Colonic mucosa (tissue), 4 donors: ENCODE data around the gene SLC38A3. TPM values are rescaled to one million over a fixed set of nuclear protein-coding genes. Genes with fewer than 3 reads are reported as not detected.
A peak's percentile ranks its signal among the peaks of the same experiment; 100 is the strongest.

Experiments used
- DNase-seq: peaks from one replicate; pipeline ENCODE4 v3.0.0-alpha.2; 2020
- H3K27ac ChIP-seq: fragments of 200-600 bp; one replicate; pipeline ENCODE4 v1.8.0; 2021
- H3K27me3 ChIP-seq: fragments of 200-600 bp; one replicate; pipeline ENCODE4 v1.8.0; 2021
- H3K36me3 ChIP-seq: fragments of 200-600 bp; one replicate; pipeline ENCODE4 v1.8.0; 2021
- H3K4me1 ChIP-seq: fragments of 200-600 bp; one replicate; pipeline ENCODE4 v1.8.0; 2021; ENCODE audit warnings: mild to moderate bottlenecking
- H3K4me3 ChIP-seq: fragments of 200-600 bp; one replicate; pipeline ENCODE4 v1.8.0; 2021
- H3K9ac ChIP-seq, 2 donors: one replicate each; pipeline ENCODE4 v1.7.0; 2013; ENCODE audit warnings: control low read depth in 2 of 2, low read depth in 2 of 2, low read length in 2 of 2
- H3K9me3 ChIP-seq: fragments of 200-600 bp; one replicate; pipeline ENCODE4 v1.8.0; 2021
- intact Hi-C: fragments of 100-400 bp; cut with DNase I; formaldehyde crosslinking; loops from one replicate; pipeline ENCODE4 v1.14.1; 2022
- total RNA-seq, 2 donors: library from RNA; stranded (reverse); fragmentation: NEBNext Ultra II Directional in 1 of 2; extraction: Animal tissue kit (Norgen Biotek cat#: 25700) in 1 of 2; gene quantifications; one replicate each; pipeline ENCODE4 v1.2.1, GENCODE V29; 2021
- TF ChIP-seq, protein P1 (sequence below): fragments of 200-600 bp; IDR thresholded peaks from one replicate; pipeline ENCODE4 v1.8.0; 2022; ENCODE audit warnings: antibody characterized with exemption, mild to moderate bottlenecking
- donor health status: healthy.
- donor health status: DM: no; HTN: no; CAD: no.
- donor health status: DM: no; HTN: no; CAD: no.

SLC38A3 gene
- total RNA-seq, 2 donors from 2014 or later = 0.24 to 0.40 TPM

DNA sequence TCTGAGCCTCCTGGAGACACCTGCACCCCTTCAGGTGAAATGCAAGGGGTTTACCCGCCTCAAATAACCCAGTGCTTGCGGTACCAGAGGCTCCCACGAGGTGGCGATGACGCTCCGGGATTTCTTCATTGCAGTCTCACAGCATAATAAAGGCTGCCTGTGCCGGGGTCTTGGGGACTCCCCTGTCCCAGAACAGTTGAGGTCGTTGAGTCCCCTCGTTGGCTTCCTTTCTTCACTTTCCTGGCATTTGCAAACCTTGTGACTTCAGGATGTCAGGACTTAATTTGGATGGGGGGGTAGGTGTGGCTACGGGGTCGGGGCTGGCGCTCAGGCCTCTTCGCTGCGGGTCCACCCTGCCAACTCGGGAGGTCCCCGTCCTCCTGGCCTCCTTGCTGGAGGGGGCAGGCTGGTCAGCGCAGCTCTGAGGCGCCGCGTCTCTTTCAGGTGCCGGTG, 12.4 kb upstream of the SLC38A3 start:
- Histone ChIP-seq H3K36me3 (no peaks in the 10 kb centered on the region), H3K4me3 (no peak overlapping the region), H3K27me3 (peaks cover 17% of the 10 kb centered on the region), H3K27ac (no peak overlapping the region), H3K9me3 (no peaks in the 10 kb centered on the region), H3K4me1 (peaks cover 4% of the 10 kb centered on the region), H3K9ac (no peak overlapping the region)
- TF ChIP-seq, protein P1, sequence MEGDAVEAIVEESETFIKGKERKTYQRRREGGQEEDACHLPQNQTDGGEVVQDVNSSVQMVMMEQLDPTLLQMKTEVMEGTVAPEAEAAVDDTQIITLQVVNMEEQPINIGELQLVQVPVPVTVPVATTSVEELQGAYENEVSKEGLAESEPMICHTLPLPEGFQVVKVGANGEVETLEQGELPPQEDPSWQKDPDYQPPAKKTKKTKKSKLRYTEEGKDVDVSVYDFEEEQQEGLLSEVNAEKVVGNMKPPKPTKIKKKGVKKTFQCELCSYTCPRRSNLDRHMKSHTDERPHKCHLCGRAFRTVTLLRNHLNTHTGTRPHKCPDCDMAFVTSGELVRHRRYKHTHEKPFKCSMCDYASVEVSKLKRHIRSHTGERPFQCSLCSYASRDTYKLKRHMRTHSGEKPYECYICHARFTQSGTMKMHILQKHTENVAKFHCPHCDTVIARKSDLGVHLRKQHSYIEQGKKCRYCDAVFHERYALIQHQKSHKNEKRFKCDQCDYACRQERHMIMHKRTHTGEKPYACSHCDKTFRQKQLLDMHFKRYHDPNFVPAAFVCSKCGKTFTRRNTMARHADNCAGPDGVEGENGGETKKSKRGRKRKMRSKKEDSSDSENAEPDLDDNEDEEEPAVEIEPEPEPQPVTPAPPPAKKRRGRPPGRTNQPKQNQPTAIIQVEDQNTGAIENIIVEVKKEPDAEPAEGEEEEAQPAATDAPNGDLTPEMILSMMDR = peak; percentile 96
- intact Hi-C loops = loop anchor here (2.0 to 5.0 kb wide), 2 partner anchors 32 to 80 kb away; no protein-coding TSS in a partner anchor
- DNase-seq = peak; percentile 78

DNA sequence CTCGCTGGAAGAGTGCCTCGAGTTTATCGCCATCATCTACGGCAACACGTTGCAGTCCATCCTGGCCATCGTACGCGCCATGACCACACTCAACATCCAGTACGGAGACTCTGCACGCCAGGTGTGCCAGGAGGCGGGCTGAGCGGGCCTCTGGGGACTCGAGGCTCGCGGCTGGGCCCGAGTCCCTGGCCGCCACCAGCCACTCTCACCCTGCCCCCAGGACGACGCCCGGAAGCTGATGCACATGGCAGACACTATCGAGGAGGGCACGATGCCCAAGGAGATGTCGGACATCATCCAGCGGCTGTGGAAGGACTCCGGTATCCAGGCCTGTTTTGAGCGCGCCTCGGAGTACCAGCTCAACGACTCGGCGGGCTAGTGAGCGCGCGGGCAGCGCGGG, 11.8 kb upstream of the SLC38A3 start:
- no peaks in the 10 kb centered on the region for H3K9me3 ChIP-seq
- H3K4me1 ChIP-seq = peaks cover 4% of the 10 kb centered on the region
- TF ChIP-seq, protein P1 = no peak
- no peaks in the 10 kb centered on the region for H3K36me3 ChIP-seq
- H3K27me3 ChIP-seq = peaks cover 17% of the 10 kb centered on the region
- no peak for DNase-seq
- no peak overlapping the region for H3K27ac ChIP-seq
- H3K4me3 ChIP-seq = no peak overlapping the region
- no peak overlapping the region for H3K9ac ChIP-seq
- intact Hi-C loops = loop anchor here (2.0 to 5.0 kb wide), 2 partner anchors 32 to 79 kb away; no protein-coding TSS in a partner anchor

DNA sequence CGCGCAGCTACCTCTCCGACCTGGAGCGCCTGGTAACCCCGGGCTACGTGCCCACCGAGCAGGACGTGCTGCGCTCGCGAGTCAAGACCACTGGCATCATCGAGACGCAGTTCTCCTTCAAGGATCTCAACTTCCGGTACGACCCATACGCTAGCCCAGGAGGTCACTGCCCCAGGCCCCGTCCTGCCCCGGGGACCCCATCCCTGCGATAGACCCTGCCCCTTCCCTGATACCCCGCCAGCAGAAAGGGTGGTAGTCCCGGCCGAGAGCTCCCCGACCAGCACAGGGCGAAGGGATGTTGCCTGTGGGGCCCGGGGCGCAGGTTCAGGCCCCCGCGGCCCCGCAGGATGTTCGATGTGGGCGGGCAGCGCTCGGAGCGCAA, 11.3 kb upstream of the SLC38A3 start:
- Histone ChIP-seq H3K4me3 (no peak overlapping the region), H3K36me3 (no peaks in the 10 kb centered on the region), H3K4me1 (peaks cover 4% of the 10 kb centered on the region), H3K9ac (no peak overlapping the region), H3K9me3 (no peaks in the 10 kb centered on the region), H3K27ac (no peak overlapping the region), H3K27me3 (peaks cover 17% of the 10 kb centered on the region)
- no peak for DNase-seq
- intact Hi-C loops = loop anchor here (2.0 to 5.0 kb wide), 2 partner anchors 31 to 79 kb away; no protein-coding TSS in a partner anchor
- TF ChIP-seq, protein P1 = no peak

DNA sequence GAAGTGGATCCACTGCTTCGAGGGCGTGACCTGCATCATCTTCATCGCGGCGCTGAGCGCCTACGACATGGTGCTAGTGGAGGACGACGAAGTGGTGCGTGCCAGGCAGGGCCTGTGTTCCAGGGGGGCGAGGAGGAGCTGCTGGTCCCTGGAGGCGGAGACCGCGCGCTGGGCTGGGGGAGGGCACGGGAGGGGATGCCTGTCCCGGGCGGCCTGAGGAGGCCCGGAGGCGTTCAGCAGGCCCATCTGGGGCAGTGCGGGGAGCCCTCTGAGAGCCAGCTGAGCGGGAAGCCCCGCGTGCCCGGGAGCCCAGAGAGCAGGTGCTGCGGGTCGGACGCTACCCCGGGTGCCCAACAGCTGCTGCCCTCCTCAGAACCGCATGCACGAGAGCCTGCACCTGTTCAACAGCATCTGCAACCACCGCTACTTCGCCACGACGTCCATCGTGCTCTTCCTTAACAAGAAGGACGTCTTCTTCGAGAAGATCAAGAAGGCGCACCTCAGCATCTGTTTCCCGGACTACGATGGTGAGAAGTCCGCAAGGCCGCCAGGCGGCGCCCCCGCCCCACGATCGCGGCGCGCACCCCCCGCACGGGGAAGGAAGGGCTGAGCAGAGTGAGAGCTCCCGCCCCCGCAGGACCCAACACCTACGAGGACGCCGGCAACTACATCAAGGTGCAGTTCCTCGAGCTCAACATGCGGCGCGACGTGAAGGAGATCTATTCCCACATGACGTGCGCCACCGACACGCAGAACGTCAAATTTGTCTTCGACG, 10.8 kb upstream of the SLC38A3 start:
- Histone ChIP-seq H3K36me3 (no peaks in the 10 kb centered on the region), H3K27me3 (peaks cover 17% of the 10 kb centered on the region)

DNA sequence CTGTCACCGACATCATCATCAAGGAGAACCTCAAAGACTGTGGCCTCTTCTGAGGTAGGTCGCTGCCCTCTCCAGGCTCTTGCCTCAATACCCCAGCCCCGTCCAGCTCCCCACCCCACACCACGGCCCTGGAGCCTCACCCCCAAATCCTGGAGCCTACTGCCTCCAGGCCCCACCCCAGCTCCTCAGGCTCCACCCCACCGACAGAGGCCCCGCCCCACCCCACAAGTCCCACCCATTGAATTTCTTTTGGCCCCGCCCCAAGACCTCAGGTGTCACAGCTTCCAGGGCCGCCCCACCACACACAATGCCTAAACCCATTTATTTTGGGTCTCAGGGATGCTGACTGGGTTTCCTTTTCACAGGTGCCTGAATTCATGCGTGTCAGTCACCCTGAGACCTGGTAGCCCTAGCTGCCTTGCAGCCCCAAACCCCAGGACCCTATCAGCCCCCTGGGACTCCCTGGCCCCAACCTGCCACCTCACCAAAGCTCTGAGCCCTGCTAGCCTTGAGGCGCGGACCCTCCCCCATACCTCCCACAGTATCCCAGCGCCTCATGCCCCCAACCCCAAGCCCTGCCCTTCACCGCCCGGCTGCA, 10.1 kb upstream of the SLC38A3 start:
- intact Hi-C loops = loop anchor here (5.0 kb wide), 1 partner anchor 77 kb away; no protein-coding TSS in a partner anchor
- TF ChIP-seq, protein P1 = no peak
- no peaks in the 10 kb centered on the region for H3K36me3 ChIP-seq
- DNase-seq = no peak
- H3K9ac ChIP-seq = no peak overlapping the region
- no peak overlapping the region for H3K27ac ChIP-seq
- no peak overlapping the region for H3K4me3 ChIP-seq
- H3K9me3 ChIP-seq = no peaks in the 10 kb centered on the region
- H3K27me3 ChIP-seq = peaks cover 17% of the 10 kb centered on the region
- peaks cover 4% of the 10 kb centered on the region for H3K4me1 ChIP-seq

More for the DNA sequence above, 10.8 kb upstream of the SLC38A3 start:
- peak; percentile 63 for DNase-seq
- TF ChIP-seq, protein P1 = peak; percentile 53
- H3K27ac ChIP-seq = no peak overlapping the region
- peaks cover 4% of the 10 kb centered on the region for H3K4me1 ChIP-seq
- intact Hi-C loops = loop anchor here (5.0 kb wide), 1 partner anchor 78 kb away; no protein-coding TSS in a partner anchor
- no peak overlapping the region for H3K4me3 ChIP-seq
- no peak overlapping the region for H3K9ac ChIP-seq
- H3K9me3 ChIP-seq = no peaks in the 10 kb centered on the region
